Astrocyte (in vitro differentiated cells and primary cell): ENCODE results near the gene POLR1C.

Source experiments
- EZH2 ChIP-seq: IDR thresholded peaks from 2 replicates; pipeline ENCODE4 v1.6.1; 2012; ENCODE audit warnings: mild to moderate bottlenecking, low read length, inconsistent platforms; ENCODE audit not compliant: insufficient read depth
- TF ChIP-seq, protein P1 (sequence below): IDR thresholded peaks from 2 replicates; pipeline ENCODE4 v1.5.1; 2011; ENCODE audit warnings: low read depth, mild to moderate bottlenecking, inconsistent platforms, low read length, moderate library complexity; ENCODE audit not compliant: insufficient read depth

DNA sequence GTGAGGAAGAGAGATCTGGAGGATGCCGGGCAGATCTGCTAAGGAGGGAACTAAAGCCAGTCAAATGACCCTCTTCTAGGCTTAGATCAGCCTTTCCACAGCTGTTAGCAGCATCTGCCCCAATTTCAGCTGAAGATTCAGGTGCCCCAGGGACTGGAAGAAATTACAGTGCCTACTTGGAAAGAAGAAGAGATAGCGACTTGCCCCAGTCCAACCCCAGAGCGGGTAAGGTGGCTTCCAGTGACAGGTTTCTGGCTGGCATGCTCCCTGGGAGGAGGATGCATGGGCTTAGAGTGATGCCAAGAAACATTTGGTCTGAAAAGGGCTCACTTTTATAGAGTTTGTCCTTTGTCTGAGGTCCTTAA is 38.9 kb upstream of the POLR1C start:
- TF ChIP-seq, protein P1, sequence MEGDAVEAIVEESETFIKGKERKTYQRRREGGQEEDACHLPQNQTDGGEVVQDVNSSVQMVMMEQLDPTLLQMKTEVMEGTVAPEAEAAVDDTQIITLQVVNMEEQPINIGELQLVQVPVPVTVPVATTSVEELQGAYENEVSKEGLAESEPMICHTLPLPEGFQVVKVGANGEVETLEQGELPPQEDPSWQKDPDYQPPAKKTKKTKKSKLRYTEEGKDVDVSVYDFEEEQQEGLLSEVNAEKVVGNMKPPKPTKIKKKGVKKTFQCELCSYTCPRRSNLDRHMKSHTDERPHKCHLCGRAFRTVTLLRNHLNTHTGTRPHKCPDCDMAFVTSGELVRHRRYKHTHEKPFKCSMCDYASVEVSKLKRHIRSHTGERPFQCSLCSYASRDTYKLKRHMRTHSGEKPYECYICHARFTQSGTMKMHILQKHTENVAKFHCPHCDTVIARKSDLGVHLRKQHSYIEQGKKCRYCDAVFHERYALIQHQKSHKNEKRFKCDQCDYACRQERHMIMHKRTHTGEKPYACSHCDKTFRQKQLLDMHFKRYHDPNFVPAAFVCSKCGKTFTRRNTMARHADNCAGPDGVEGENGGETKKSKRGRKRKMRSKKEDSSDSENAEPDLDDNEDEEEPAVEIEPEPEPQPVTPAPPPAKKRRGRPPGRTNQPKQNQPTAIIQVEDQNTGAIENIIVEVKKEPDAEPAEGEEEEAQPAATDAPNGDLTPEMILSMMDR: no peak
- TF ChIP-seq EZH2: no peak
